Measurements from ENCODE around the gene GTF2A1L. TPM values are rescaled to one million over a fixed set of nuclear protein-coding genes. Genes with fewer than 3 reads are reported as not detected.

GTF2A1L gene
- total RNA-seq, 1 donor from 2014 or later = 0.26 TPM

GRCh38 chr2:48673581-48673980, 55.9 kb downstream of the GTF2A1L start:
- no peaks in the 10 kb centered on the region for H3K36me3 ChIP-seq (ENCODE audit: control insufficient read depth, insufficient read depth, low read length)
- DNase-seq (ENCODE audit: low read depth) (no peak), FAIRE-seq (no peak)
- H3K27me3 ChIP-seq (ENCODE audit: control insufficient read depth, insufficient read depth, low read length) = no peaks in the 10 kb centered on the region
- H3K4me3 ChIP-seq (ENCODE audit: low read depth, low read length) = no peak overlapping the region
- no peak for TF ChIP-seq CTCF (IDR thresholded peaks at IDR 0.05; ENCODE audit: insufficient read depth, low read length, severe bottlenecking)

- Histone ChIP-seq H3K36me3 (ENCODE audit: control insufficient read depth, insufficient read depth, low read length) (no peaks in the 10 kb centered on the region), H3K27me3 (ENCODE audit: control insufficient read depth, insufficient read depth, low read length) (no peaks in the 10 kb centered on the region), H3K4me3 (ENCODE audit: low read depth, low read length) (no peak overlapping the region)
- TF ChIP-seq CTCF (IDR thresholded peaks at IDR 0.05; ENCODE audit: insufficient read depth, low read length, severe bottlenecking) = no peak
- DNase-seq (ENCODE audit: low read depth) = no peak
- no peak for FAIRE-seq
Observed at GRCh38 chr2:48674933-48675332, 57.3 kb downstream of the GTF2A1L start.

- Histone ChIP-seq H3K27me3 (ENCODE audit: control insufficient read depth, insufficient read depth, low read length) (no peaks in the 10 kb centered on the region), H3K36me3 (ENCODE audit: control insufficient read depth, insufficient read depth, low read length) (no peaks in the 10 kb centered on the region), H3K4me3 (ENCODE audit: low read depth, low read length) (no peak overlapping the region)
- FAIRE-seq = no peak
- no peak for DNase-seq (ENCODE audit: low read depth)
- no peak for TF ChIP-seq CTCF (IDR thresholded peaks at IDR 0.05; ENCODE audit: insufficient read depth, low read length, severe bottlenecking)
Observed at GRCh38 chr2:48677450-48677849, 59.8 kb downstream of the GTF2A1L start.

GRCh38 chr2:48685126-48685525, 67.5 kb downstream of the GTF2A1L start:
- DNase-seq (ENCODE audit: low read depth) (no peak), FAIRE-seq (no peak)
- TF ChIP-seq CTCF (IDR thresholded peaks at IDR 0.05; ENCODE audit: insufficient read depth, low read length, severe bottlenecking) = no peak
- no peaks in the 10 kb centered on the region for H3K27me3 ChIP-seq (ENCODE audit: control insufficient read depth, insufficient read depth, low read length)
- no peaks in the 10 kb centered on the region for H3K36me3 ChIP-seq (ENCODE audit: control insufficient read depth, insufficient read depth, low read length)
- no peak overlapping the region for H3K4me3 ChIP-seq (ENCODE audit: low read depth, low read length)

GRCh38 chr2:48691935-48692691, 74.5 kb downstream of the GTF2A1L start:
- Histone ChIP-seq H3K36me3 (ENCODE audit: control insufficient read depth, insufficient read depth, low read length) (no peaks in the 10 kb centered on the region), H3K27me3 (ENCODE audit: control insufficient read depth, insufficient read depth, low read length) (no peaks in the 10 kb centered on the region), H3K4me3 (ENCODE audit: low read depth, low read length) (no peak overlapping the region)
- TF ChIP-seq CTCF (IDR thresholded peaks at IDR 0.05; ENCODE audit: insufficient read depth, low read length, severe bottlenecking) = no peak
- no peak for FAIRE-seq
- no peak for DNase-seq (ENCODE audit: low read depth)

- Histone ChIP-seq H3K36me3 (ENCODE audit: control insufficient read depth, insufficient read depth, low read length) (no peaks in the 10 kb centered on the region), H3K27me3 (ENCODE audit: control insufficient read depth, insufficient read depth, low read length) (no peaks in the 10 kb centered on the region), H3K4me3 (ENCODE audit: low read depth, low read length) (no peak overlapping the region)
- DNase-seq (ENCODE audit: low read depth) = no peak
- TF ChIP-seq CTCF (IDR thresholded peaks at IDR 0.05; ENCODE audit: insufficient read depth, low read length, severe bottlenecking) = no peak
- no peak for FAIRE-seq
Observed at GRCh38 chr2:48693066-48693465, 75.4 kb downstream of the GTF2A1L start.
